ENCODE data around the gene TPPP2.
A peak's percentile ranks its signal among the peaks of the same experiment; 100 is the strongest.

TPPP2 gene

DNA sequence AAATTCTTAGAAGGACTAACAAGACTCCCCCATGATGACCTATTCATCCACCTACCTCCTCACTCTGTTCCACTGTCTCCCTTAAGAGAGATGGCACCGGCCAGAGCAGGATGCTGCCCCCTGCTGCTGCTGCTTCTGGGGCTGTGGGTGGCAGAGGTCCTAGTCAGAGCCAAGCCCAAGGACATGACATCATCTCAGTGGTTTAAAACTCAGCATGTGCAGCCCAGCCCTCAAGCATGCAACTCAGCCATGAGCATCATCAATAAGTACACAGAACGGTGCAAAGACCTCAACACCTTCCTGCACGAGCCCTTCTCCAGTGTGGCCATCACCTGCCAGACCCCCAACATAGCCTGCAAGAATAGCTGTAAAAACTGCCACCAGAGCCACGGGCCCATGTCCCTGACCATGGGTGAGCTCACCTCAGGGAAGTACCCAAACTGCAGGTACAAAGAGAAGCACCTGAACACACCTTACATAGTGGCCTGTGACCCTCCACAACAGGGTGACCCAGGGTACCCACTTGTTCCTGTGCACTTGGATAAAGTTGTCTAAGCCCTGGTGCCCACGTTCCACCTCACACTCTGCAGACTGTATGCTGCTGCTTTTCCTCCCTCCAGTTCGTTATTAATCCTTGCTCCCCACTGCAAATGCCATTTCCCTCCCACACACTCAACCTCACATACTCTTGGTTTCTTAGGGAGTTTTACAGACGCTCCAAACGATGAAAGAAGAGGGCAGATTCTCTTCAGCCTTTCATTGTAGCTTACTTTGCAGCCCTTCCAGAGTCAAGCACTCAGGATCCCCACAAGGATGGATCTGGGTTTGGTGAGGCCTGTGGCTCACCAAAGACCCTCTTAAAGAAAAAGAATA, 28.0 kb downstream of the TPPP2 start, which contains the start of gene RNASE8:
RNASE8 (plus strand) TSS at position 20 of the 873 bp plus-strand sequence; CDS start at position 91, 71 bp downstream.
- DNase-seq (ENCODE audit: low read depth), result no peak

DNA sequence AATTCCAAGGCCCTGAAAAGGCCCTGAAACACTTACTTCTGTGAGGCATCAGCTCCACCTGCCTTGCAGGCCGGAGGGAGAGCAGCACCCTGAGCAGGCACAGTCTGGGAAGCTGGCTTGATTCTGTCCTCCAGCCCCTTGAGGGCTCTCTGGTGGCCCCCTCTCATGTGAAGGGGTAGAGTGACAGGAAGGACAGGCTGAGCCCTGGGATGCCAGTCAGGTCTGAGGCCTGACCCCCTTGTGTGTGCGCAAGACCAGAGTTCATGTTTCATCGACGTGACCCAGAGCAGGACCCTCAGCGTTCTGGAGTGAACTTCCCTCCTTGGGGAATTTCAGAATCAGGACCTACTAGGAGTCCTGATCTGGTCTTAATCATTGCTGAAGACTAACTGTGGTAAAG, 28.9 kb downstream of the TPPP2 start:
- DNase-seq (ENCODE audit: low read depth), result no peak

DNA sequence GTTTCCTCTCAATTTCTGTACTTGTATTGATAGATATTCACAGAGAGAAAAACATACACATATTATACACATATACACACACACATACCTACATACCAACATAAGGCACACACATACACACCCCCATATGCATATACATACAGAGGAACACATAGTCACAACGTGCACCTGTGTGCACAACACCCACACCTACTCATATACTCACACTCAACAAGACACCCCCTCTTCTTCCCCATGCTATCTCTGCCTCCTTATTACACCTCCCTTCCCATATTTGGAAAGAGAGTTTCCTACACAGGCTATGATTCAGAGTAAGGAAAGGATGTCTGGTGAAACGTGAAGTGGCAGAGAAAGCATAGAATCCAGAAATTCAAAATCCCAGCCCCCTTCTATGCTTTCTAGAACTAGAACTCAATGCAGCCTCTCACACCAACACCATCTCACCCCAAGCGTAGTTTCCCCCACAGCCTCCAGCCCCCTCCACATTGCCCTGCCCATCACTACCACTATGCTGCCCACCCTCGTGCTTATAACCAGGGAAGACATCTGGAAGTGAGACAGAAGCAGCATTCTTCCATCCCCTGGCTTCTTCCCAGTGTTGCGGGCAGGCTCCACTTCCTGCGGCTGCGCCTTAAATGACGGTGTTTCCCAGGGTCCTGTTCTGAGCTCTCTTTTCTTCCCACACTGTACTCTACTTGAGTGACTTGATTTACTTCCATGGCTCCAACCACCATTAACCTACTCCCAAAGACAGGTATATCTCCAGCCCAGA, 30.0 kb downstream of the TPPP2 start:
- no peak for DNase-seq (ENCODE audit: low read depth)

DNA sequence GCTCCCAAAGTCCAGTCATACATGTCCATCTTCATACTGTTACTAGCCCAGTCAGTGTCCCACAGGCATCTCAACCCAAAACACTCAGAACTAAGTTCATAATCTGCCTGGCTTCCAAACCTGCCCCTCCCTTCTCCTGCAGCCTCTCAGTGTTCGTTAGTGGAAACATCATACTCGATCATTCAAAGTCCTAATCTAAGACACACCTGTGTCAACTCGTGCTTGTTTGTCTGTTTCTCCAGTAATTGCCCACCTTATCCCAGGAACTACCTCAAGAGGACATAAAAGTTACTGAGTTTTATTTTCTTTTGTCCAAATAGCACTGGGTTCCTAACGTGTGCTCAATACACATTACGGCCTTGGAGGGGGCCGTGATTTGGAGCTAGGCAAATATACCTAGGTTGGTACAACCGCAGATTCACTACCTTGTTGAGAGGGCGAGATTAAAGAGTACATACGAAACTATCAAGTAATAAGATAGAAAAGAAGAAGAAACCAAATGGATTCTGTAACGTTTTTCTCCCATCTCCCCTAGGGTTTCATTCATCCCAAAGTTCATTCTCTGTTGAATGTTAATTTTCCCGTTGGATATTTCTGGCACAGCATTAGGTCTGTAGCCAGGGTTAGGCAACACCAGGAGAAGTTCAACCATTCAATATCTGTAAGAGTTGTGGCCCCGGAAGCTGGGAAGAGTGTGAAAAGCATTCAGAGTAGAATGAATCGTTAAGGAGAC, 30.8 kb downstream of the TPPP2 start:
- DNase-seq (ENCODE audit: low read depth), result no peak

DNA sequence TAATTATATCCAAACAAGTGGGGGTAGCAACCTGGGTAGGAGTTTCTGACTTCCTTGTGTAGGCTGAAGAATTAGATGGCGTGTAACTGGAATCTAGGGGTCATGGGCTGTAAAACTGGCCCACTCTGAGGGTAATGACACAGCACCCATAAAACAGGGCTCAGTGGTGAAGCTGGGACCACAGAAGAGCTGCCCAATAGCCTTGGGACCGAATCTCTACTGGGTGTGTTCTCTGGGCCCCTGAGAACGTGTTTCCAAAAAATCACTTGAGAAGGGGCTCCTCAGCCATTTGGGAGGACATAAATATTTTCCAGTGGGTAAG, 31.3 kb downstream of the TPPP2 start:
- DNase-seq (ENCODE audit: low read depth), result no peak

DNA sequence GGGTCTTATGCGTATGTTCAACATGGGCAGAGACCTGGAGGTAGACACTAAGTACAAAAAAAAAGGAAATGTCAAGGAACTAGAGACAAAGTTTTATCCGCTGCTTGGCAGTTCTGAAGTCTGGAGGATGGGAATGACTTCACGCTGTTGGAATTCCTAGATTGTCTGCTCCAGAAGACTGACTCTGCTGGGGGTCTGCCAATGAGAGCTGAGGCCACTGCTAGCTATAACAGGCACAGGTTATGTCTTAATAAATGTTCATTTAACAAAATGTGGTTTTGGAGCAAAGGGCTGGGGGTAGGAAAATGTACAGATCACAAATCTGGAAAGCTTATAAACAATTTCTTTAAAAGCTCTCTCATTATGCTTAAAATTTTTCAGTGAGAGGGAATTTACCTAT, 33.5 kb downstream of the TPPP2 start:
- DNase-seq (ENCODE audit: low read depth), result no peak

DNA sequence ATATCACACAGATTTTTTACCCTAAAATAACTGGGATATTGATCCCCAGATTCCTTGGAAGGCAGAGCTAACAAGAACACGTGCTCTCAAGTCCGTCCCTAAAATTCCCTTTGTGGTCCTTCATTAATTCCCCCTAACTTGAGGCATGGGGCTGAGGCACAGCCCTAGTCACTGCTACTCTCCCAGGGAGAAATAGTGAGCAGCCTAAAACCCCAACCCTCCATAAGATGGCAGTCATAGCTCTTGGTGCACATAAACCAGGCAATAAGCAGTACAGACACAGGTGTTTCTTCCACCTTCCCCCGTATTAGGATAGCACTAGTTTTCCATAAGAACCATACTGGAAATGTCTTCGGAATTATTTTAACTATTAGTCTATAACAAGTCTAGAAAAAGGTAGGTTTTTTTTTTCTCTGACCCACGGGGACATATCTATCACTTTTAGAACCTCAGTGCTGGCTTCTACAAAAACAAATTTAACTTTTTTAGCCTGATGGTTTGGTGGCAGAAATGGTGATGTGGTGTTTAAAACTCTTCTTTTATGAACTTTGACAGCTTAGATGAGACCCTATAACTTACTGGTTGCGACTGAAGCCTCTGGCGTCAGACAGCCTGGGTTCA, 37.0 kb downstream of the TPPP2 start:
- no peak for DNase-seq (ENCODE audit: low read depth)

DNA sequence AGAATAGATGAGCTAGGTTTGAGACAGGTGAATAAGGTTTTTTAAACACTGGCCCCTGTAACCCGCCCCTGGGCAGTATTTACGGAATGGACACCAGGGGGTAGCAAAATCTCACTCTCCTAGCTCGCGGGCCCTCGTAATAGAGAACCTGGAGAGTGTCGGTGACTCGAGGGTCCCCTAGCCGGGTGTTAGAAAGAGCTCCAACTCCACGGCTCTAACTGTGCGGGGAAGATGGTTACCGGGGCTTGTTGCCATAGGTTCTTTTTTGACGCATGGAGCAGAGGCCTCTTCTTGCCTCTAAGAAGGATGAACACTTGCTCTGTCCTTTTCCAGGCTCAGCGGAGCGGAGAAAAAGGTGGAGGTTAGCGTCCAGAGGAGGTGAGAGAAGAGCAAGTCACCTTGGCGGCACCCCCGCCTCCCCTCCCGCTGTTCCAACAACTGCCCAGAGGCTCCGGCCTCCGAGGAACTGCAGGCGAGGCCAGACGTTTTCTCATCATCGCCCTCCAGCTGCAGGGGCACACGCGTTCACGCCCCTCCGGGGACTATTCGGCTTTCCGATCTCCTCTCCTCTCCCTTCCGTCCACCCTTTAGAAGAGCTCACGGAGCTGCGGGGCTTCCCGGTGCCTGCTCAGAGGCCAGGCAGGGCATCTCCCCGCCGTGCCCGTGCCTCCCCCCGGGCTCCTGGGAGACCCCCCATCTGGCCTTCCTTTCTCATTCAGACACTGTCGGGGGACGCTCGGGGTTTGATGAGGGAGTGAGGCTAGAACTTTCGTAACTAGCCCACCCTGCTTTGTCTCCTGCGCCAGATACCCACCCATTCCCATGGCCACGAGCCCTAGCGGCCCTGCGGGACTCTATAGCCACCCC, 38.7 kb downstream of the TPPP2 start:
- DNase-seq (ENCODE audit: low read depth), result no peak

DNA sequence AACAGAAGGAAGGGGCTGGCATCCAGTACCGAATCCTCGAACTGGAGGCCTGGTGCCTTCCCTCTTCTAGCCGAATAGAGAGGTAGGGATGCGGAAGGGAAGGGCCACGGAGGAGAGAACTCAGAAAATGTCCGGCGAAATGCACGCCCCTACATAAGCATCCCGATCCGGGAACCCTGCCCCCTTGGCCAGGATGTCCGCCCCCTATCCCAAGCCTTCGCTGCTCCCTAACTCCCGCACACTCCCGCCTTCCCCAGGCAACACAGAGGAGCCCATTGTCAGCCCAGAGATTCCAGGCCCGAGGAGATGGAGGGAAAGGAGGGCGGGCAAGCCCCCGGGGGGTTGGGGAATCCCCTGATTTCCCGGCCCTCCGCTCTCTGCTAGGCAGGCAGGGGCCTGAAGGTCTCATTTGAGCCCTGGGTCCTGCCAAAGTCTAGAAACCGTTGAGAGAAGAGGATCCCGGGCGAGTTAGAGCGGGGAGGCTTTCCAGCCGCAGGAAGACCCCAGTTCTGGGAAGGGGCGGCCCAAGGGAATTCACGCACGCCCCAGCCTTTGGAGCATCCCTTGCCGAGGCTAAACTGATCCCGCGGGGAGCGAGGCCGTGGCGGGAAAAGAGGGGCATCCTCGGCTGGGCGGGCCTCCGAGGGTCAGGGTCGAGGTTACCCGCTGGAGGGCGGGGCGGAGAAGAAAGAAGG, 39.5 kb downstream of the TPPP2 start:
- DNase-seq (ENCODE audit: low read depth), result no peak

DNA sequence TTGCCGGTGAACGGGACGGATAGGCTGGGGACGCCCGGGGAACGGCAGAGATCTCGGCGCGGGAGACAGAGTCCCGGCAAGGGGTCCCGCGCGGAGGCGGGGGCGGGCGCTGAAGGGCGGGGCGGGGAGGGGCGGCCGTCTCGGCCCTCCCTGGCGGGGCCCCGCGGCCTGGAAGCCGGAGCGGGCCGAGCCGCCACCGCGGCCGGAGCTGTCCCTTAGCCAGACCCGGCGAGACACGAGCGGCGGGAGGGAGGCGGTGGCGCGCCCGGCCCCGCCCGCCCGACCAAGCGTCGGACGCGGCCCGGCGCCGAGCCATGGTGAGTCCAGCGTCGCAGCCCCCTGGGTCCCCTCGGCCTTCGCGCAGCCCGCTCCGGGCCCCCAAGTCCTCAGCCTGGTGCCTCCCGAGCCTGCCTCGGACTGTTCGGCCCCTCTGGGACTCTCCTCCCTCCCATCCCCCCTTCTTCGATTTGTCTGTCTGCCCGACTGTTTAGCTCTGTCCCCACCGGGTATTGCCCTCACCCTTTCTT, 40.1 kb downstream of the TPPP2 start, which contains the start of gene ARHGEF40:
ARHGEF40 (plus strand) TSS at position 222 of the 527 bp plus-strand sequence; CDS start at position 315, 93 bp downstream.
- DNase-seq (ENCODE audit: low read depth), result no peak

DNA sequence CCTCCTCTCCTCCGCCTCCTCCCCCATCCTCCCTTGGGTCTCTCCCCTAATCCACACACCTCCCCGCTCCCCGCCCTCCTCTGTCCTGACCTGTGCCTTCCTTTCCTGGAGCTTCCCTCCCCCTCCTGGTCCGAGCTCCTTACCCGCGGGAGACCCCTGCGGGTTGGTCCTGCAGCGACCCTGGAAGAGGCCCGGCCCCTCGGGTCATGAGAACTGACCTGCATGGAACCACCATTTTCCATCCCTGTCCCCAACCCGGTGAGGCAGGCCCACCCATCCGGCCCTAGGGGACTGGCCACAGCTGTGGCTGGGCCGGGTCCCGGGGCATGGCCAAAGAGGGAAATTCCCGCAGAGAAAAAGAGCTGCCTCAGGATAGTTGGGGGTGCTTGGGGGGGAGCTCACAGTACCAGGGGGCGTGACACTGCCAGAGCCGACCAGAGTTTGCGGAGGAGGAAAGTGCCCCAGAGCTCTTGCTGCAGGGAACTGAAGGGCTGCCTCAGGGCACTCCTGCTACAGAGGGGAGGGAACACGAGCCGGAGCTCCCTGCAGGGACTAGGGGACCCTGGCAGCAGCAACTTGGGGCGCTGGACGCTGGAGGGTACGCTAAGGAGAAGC, 40.7 kb downstream of the TPPP2 start:
- no peak for DNase-seq (ENCODE audit: low read depth)

DNA sequence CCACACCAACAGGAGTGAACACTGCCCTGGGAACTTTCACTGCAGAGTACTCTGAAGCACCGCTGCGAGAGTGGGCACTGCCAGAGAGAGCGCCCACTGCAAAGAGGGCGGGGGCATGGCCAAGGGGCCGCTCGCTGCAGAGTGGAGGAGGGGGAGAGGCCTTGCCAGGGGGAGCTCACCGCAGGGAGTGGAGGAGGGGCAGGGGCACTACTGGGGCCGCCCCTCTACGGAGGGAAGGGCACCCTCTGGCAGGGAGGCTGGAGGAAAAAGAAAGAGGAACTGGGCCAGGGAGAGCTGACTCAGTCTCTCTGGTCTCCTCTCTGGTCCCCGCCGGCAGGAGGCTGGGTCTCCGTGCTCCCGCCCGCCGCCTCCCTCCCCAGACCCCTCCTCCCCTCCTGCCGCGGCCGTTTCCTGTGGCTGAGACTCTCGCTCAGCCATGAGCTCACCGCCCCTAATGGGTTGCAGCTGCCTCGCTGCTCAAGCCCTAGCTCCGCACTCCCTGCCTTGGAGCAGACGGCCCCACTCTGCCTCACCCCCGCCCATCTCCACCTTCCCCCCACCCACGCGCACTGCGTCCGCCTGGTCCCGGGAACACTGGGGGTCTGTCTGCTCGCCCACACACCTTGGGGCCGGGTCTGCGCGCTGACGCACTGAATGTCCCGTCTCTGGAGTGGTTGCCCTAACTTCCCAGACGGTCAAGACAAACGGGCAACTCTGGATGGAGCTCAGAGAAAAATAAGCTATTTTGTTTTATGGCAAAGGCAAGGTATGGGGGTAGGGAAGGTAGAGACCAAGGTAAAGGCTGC, 41.4 kb downstream of the TPPP2 start:
- peak; percentile 68 for DNase-seq (ENCODE audit: low read depth)

DNA sequence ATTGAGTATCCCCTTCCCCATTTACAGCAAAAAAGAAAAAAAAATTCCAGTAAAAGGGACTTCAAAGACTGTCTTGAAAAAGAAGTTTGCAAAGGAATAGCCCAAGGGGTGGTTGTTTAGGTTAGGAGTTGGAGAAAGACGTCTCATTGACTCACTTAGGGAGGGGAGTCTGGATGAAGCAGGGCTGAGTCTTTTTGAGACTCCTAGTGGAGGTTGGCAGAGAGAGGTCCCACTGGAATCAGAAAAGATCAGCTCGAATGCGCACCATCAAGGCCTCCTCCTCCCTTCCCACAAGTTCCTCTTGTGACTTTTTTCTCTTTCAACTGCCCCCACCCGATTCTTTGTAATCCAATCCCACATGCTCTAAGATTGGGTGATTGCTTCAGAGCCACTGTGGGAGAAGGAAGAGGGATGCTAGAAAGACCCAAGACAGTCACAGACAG, 42.0 kb downstream of the TPPP2 start:
- peak; percentile 63 for DNase-seq (ENCODE audit: low read depth)

DNA sequence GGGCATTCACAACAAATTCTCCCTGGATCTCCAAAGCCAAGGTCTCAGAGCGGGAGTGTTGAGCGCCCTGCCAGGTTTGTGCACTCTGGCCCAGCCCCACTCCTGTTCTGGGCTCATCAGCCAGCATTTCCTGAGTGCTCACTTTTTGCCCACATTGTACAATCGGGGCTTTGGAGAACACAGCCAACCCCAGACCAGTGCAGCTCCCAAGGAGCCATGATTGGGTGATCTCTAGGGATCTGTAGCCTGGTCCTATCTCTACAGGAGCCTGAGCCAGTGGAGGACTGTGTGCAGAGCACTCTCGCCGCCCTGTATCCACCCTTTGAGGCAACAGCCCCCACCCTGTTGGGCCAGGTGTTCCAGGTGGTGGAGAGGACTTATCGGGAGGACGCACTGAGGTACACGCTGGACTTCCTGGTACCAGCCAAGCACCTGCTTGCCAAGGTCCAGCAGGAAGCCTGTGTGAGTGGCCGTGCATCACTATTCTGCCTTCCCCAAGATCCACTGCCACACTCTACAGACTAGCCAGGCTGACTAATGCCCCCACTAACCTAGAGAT, 42.8 kb downstream of the TPPP2 start:
- no peak for DNase-seq (ENCODE audit: low read depth)

DNA sequence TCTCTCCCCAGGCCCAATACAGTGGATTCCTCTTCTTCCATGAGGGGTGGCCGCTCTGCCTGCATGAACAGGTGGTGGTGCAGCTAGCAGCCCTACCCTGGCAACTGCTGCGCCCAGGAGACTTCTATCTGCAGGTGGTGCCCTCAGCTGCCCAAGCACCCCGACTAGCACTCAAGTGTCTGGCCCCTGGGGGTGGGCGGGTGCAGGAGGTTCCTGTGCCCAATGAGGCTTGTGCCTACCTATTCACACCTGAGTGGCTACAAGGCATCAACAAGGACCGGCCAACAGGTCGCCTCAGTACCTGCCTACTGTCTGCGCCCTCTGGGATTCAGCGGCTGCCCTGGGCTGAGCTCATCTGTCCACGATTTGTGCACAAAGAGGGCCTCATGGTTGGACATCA, 43.9 kb downstream of the TPPP2 start:
- no peak for DNase-seq (ENCODE audit: low read depth)

DNA sequence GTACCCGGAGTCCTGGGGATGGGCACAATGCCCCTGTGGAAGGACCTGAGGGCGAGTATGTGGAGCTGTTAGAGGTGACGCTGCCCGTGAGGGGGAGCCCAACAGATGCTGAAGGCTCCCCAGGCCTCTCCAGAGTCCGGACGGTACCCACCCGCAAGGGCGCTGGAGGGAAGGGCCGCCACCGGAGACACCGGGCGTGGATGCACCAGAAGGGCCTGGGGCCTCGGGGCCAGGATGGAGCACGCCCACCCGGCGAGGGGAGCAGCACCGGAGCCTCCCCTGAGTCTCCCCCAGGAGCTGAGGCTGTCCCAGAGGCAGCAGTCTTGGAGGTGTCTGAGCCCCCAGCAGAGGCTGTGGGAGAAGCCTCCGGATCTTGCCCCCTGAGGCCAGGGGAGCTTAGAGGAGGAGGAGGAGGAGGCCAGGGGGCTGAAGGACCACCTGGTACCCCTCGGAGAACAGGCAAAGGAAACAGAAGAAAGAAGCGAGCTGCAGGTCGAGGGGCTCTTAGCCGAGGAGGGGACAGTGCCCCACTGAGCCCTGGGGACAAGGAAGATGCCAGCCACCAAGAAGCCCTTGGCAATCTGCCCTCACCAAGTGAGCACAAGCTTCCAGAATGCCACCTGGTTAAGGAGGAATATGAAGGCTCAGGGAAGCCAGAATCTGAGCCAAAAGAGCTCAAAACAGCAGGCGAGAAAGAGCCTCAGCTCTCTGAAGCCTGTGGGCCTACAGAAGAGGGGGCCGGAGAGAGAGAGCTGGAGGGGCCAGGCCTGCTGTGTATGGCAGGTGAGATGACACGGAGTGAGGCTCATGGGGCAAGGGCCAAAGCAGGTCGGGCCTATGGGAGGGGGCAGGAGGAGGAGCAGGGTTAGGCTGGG, 44.6 kb downstream of the TPPP2 start:
- no peak for DNase-seq (ENCODE audit: low read depth)

DNA sequence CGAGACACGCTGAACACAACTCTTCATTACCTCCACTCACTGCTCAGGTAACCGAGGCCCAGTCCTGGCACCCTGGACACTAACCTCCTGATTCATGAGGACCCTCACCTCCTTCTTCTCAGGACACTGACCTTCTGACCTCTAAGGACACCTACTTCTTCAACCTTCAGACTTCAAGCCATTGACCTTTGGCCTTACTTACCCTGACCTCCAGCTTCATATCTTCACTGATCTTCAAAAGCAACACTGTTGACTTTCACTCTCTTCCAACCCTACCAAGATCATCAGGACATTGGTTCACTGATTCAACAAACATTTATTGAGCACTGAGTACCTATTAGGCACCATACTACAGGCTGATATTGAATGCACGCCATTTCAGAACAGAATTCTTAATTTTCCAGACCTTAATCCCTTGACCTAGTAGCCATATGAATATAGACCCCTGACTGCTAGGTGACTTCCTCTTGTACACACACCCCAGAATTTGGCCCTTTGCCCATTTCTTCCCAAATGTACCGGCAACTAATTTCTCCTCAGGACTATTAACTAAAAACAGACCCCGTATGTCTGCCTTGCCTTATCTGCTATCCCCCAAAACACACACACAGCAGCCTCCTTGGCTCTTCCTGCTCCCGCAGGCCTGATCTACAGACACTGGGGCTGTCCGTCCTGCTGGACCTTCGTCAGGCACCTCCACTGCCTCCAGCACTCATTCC, 45.9 kb downstream of the TPPP2 start:
- no peak for DNase-seq (ENCODE audit: low read depth)
